H1 (cell line): ENCODE measurements around the gene PROK2. TPM values are rescaled to one million over a fixed set of nuclear protein-coding genes. Genes with fewer than 3 reads are reported as not detected.

Source experiments
- BCL11A ChIP-seq, 2 experiments: IDR thresholded peaks; one replicate each; pipeline ENCODE4 v1.6.1; 2011; ENCODE audit warnings: low read depth in 2 of 2, low read length in 2 of 2, mild to moderate bottlenecking in 2 of 2
- FOSL1 ChIP-seq: IDR thresholded peaks from 2 replicates; pipeline ENCODE4 v1.6.1; 2011; ENCODE audit warnings: mild to moderate bottlenecking, low read depth, low read length, moderate library complexity; ENCODE audit not compliant: insufficient read depth
- SIX5 ChIP-seq: IDR thresholded peaks from 2 replicates; pipeline ENCODE4 v1.6.1; 2011; ENCODE audit warnings: mild to moderate bottlenecking, low read depth, low read length
- polyA plus RNA-seq, 7 experiments: library from polyadenylated mRNA; depleted of rRNA in 3 of 7; stranded (reverse) in 5 of 7; unstranded in 2 of 7; fragments of >200 nt in 5 of 7; fragments of 200-250 nt in 2 of 7; gene quantifications; 1 replicate in 5 of 7; 2 replicates in 1 of 7; 4 replicates in 1 of 7; pipeline versions ENCODE4 v1.2.1 to v1.2.3, GENCODE V29; 2011 to 2013; ENCODE audit warnings: missing spikeins in 2 of 7, mixed read lengths in 2 of 7
- total RNA-seq: library from RNA; stranded (reverse); fragmentation: NEBNext Ultra II Directional; extraction: Animal tissue kit (Norgen Biotek cat#: 25700); gene quantifications from 2 replicates; pipeline ENCODE4 v1.2.1, GENCODE V29; 2021
- TF ChIP-seq, protein P1 (sequence below): IDR thresholded peaks from 2 replicates; pipeline ENCODE4 v1.6.1; 2011; ENCODE audit warnings: low read depth, mild to moderate bottlenecking, low read length; ENCODE audit not compliant: insufficient read depth

PROK2 gene
- total and polyA plus RNA-seq, 2 of the 8 experiments (the other 6 are each of a cell fraction or from before 2014, with no cell fraction given) = 0.50 to 1.8 TPM

GRCh38 chr3:71809321-71810026, 24.5 kb upstream of the PROK2 start (continued):
- no peak for TF ChIP-seq SIX5
- TF ChIP-seq, protein P1, sequence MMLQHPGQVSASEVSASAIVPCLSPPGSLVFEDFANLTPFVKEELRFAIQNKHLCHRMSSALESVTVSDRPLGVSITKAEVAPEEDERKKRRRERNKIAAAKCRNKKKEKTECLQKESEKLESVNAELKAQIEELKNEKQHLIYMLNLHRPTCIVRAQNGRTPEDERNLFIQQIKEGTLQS = no peak
- TF ChIP-seq BCL11A (IDR thresholded peaks at IDR 0.05; ENCODE audit: low read depth in 2 of 2, low read length in 2 of 2) = no peak
- TF ChIP-seq FOSL1 = no peak
